Tibial nerve (tissue), 4 donors: ENCODE results near the gene C1R. TPM values are rescaled to one million over a fixed set of nuclear protein-coding genes. Genes with fewer than 3 reads are reported as not detected.
A peak's percentile ranks its signal among the peaks of the same experiment; 100 is the strongest.
"Not testable (repeated sequence)": the region's sequence is repeated elsewhere in the genome, so short reads cannot be mapped to it uniquely, and the experiment has no call there.

Experiments
- DNase-seq, 2 donors: peaks; one replicate each; pipeline ENCODE4 v3.0.0-alpha.2; 2019; ENCODE audit warnings: low spot score in 2 of 2
- H3K27ac ChIP-seq, 4 donors: fragments of 200-600 bp; sonication (generic) in 3 of 4; one replicate each; pipeline ENCODE4 v1.5.1; 2017 to 2019; ENCODE audit warnings: mild to moderate bottlenecking in 1 of 4
- H3K27me3 ChIP-seq, 2 donors: fragments of 200-600 bp; sonication (generic) in 1 of 2; one replicate each; pipeline versions ENCODE4 v1.5.1 to v1.6.0; 2017 to 2019
- H3K36me3 ChIP-seq, 3 donors: fragments of 200-600 bp; sonication (generic); one replicate each; pipeline ENCODE4 v1.5.1; 2018 to 2019
- H3K4me1 ChIP-seq, 4 donors: fragments of 200-600 bp; sonication (generic) in 3 of 4; one replicate each; pipeline ENCODE4 v1.5.1; 2017 to 2019
- H3K4me3 ChIP-seq, 4 donors: fragments of 200-600 bp; sonication (generic) in 3 of 4; one replicate each; pipeline ENCODE4 v1.5.1; 2017 to 2019; ENCODE audit warnings: mild to moderate bottlenecking in 1 of 4, moderate library complexity in 1 of 4
- H3K9me3 ChIP-seq, 4 donors: fragments of 200-600 bp; sonication (generic) in 3 of 4; one replicate each; pipeline ENCODE4 v1.5.1; 2017 to 2019
- CTCF ChIP-seq, 5 experiments: fragments of 200-600 bp in 3 of 5; fragments of 450-650 bp in 2 of 5; sonication (generic) in 3 of 5; IDR thresholded peaks; one replicate each; pipeline ENCODE4 v1.5.1; 2016 to 2019; ENCODE audit warnings: antibody characterized with exemption in 5 of 5, mild to moderate bottlenecking in 3 of 5, moderate library complexity in 2 of 5
- EP300 ChIP-seq, 2 donors: sonication (generic); formaldehyde crosslinking; IDR thresholded peaks; one replicate each; pipeline ENCODE4 v1.6.1; 2017; ENCODE audit warnings: antibody characterized with exemption in 2 of 2, mild to moderate bottlenecking in 1 of 2
- POLR2A ChIP-seq, 2 donors: fragments of 450-650 bp; IDR thresholded peaks; one replicate each; pipeline ENCODE4 v1.6.1; 2017; ENCODE audit warnings: antibody characterized with exemption in 2 of 2, mild to moderate bottlenecking in 2 of 2, moderate library complexity in 2 of 2
- WGBS, 2 donors: methylation state at CpG; one replicate each; pipeline ENCODE4 v1.1.5; 2018; 5-methylcytosine and 5-hydroxymethylcytosine counted together
- total RNA-seq, 4 donors: library from RNA; depleted of rRNA; stranded (reverse); fragments of >200 nt; gene quantifications; one replicate each; pipeline ENCODE4 v1.1.0, GENCODE V29; 2016

C1R gene
- total RNA-seq, 4 donors from 2014 or later: 528 to 1,237 (median 593) TPM

GRCh38 chr12:7109572-7109920 lies 17.3 kb upstream of the C1R start:
- peaks cover 0 to 20% (median 0%) of the 10 kb centered on the region in 3 donors for H3K36me3 ChIP-seq
- no peaks in the 10 kb centered on the region for H3K27me3 ChIP-seq
- H3K27ac ChIP-seq: peak overlapping the region; percentile 61 to 94 (median 92)
- peak overlapping the region in 3 of 4 donors; percentile 52 to 68 (median 59) for H3K4me3 ChIP-seq
- H3K9me3 ChIP-seq: peaks cover 0 to 9% (median 0%) of the 10 kb centered on the region in 4 donors
- no peak for DNase-seq
- H3K4me1 ChIP-seq: peaks cover 0 to 56% (median 12%) of the 10 kb centered on the region in 4 donors
- no peak for TF ChIP-seq POLR2A (IDR thresholded peaks at IDR 0.05)
- no peak for TF ChIP-seq CTCF (IDR thresholded peaks at IDR 0.05)
- TF ChIP-seq EP300 (IDR thresholded peaks at IDR 0.05): no peak
- WGBS, 2 donors: 58 to 64% methylated on average over 5 of the region's 5 CpGs

DNA sequence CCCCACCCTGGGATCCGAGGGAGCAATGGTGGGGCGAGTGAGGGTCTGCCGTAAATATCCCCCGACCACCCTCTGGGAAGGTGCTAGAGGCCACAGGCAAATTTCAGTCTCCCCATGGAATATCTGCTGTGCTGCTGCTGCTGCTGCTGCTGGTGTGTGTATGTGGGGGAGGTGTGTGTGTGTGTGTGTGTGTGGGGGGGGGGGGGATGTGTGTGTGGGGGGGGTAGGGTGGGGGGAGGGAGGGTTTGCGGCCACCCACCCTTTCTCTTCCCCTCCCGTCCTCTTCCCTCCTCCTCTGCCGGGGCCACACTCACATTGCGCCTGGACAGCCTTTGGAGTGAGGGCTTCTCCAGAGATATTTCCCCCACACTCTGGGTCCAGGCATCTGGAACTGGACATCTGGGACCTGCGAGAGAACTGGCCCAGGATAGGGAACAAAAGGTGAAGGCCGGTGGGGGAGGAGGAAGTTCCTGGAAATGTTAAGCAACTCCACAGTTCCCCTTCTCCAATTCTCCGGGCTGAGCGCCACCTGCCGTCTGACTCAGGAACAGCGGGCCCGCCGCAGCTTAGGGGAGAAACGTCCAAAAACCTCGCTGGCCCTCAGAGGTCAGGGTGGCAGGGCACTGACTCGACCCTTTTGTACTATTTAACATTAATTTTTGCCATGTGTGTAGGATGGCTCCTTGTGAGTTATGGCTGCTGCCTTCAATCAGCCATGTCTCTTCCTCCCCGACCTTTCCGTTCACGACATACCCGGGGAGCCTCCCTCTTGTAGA lies 16.7 kb upstream of the C1R start, which contains the start of gene C1RL:
TSS of gene C1RL (minus strand) at position 419 of the 776 bp plus-strand sequence. CDS start at position 385, 34 bp downstream.
- DNase-seq: peak; percentile 97 to 99
- peak; percentile 98 to 99 (median 98) for TF ChIP-seq CTCF (IDR thresholded peaks at IDR 0.05)
- TF ChIP-seq POLR2A (IDR thresholded peaks at IDR 0.05): peak; percentile 23 to 37
- peak; percentile 94 to 96 for TF ChIP-seq EP300 (IDR thresholded peaks at IDR 0.05)
- Histone ChIP-seq H3K36me3 (peaks cover 0 to 25% (median 0%) of the 10 kb centered on the region in 3 donors), H3K4me1 (peaks cover 0 to 56% (median 12%) of the 10 kb centered on the region in 4 donors), H3K9me3 (peaks cover 0 to 9% (median 0%) of the 10 kb centered on the region in 4 donors), H3K27me3 (no peaks in the 10 kb centered on the region), H3K27ac (peak within 1 kb of the TSS; percentile 89 to 96 (median 94)), H3K4me3 (peak within 1 kb of the TSS; percentile 45 to 68 (median 56))
- WGBS, 2 donors: 8 to 13% methylated on average over 21 to 23 of the region's 23 CpGs

DNA sequence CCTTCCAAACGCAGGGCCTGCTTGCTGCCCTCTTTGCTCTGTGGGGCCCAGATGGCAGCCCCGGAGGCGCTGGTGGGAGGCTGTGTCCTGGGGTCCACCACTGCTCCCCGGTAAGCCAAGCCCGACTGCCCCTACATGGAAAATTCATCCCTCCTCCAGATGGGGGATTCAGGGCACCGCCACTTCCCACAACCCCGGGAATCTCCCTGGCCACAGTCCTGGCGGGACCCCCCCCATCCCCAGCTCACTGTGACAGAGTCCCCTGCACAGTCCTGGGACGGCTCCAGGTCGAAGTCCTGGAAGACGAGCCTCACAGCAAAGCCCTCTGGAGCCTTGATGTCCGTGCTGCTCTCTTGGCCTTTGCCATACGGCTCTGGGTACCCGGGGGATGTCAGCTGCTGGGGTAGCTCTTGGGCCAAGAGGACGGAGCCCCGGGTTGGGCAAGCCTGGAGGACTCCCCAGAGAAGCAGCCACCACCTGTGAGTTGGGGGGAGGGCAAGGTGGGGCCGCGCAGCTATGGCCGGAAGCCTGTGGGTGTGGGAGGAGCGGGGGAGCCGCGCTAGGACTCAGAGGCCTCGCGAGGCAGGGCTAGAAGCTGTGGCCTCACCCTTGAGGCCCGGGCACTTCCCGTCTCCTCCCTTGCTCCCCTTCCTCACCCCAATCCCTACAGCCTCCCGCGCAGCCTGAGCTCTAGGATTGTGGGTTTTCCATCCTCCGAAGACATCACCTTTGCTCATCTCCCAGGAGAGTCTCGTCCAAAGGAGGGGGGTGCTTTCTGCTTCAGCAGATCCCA lies 16.0 kb upstream of the C1R start:
- WGBS, 2 donors: 2 to 5% methylated on average over 17 of the region's 30 CpGs
- TF ChIP-seq POLR2A (IDR thresholded peaks at IDR 0.05) (peak in 1 of 2 donors; percentile 28), EP300 (IDR thresholded peaks at IDR 0.05) (peak in 1 of 2 donors; percentile 62), CTCF (IDR thresholded peaks at IDR 0.05) (peak in 1 of 5 experiments; percentile 14)
- peak; percentile 63 to 69 for DNase-seq
- Histone ChIP-seq H3K9me3 (peaks cover 0 to 9% (median 0%) of the 10 kb centered on the region in 4 donors), H3K4me1 (peaks cover 0 to 52% (median 12%) of the 10 kb centered on the region in 4 donors), H3K27me3 (no peaks in the 10 kb centered on the region), H3K4me3 (peak overlapping the region; percentile 45 to 68 (median 56)), H3K27ac (peak overlapping the region; percentile 89 to 96 (median 94)), H3K36me3 (peaks cover 0 to 33% (median 0%) of the 10 kb centered on the region in 3 donors)

DNA sequence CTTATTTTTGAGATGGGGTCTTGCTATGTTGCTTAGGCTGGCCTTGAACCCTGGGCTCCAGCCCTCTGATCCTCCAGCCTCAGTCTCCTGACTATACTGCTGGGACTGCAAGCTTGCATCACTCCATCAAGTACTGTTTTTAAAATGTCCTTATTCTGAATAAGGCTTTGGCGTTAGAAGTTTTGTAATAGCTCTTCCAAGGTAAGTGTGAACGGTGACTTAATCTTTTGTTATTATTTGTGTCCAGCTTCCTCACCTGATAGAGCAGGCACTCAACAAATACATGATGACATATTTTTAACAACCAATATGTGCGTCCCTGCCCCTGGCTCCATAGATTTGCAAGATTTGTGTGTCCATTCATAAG lies 15.4 kb upstream of the C1R start:
- H3K4me1 ChIP-seq: peaks cover 0 to 47% (median 10%) of the 10 kb centered on the region in 4 donors
- DNase-seq: no peak
- no peaks in the 10 kb centered on the region for H3K27me3 ChIP-seq
- peaks cover 0 to 9% (median 0%) of the 10 kb centered on the region in 4 donors for H3K9me3 ChIP-seq
- no peak for TF ChIP-seq EP300 (IDR thresholded peaks at IDR 0.05)
- TF ChIP-seq CTCF (IDR thresholded peaks at IDR 0.05): no peak
- TF ChIP-seq POLR2A (IDR thresholded peaks at IDR 0.05): no peak
- peaks cover 0 to 35% (median 0%) of the 10 kb centered on the region in 3 donors for H3K36me3 ChIP-seq
- peak overlapping the region; percentile 45 to 68 (median 56) for H3K4me3 ChIP-seq
- WGBS, 2 donors: 60 to 64% methylated on average over 3 of the region's 3 CpGs
- H3K27ac ChIP-seq: peak overlapping the region; percentile 89 to 96 (median 94)

DNA sequence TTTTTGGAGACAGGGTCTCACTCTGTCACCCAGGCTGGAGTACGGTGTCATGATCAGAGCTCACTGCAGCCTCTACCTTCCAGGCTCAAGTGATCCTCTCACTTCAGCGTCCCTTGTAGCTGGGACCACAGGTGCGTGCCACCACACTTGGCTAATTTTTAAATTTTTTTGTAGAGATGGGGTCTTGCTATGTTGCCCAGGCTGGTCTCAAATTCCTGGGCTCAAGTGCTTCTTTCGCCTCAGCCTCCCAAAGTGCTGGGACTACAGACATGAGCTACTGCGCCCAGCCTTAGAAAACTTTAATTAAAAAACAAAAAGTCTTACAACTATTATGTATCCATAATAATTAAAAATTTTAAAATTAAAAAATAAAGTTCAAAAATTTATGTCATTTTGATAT lies 14.9 kb upstream of the C1R start:
- not testable (repeated sequence) for DNase-seq, H3K9me3 ChIP-seq, H3K27me3 ChIP-seq
- 97 to 99% methylated on average over 5 of the region's 5 CpGs for WGBS, 2 donors
- Histone ChIP-seq H3K36me3 (peaks cover 0 to 39% (median 0%) of the 10 kb centered on the region in 3 donors), H3K27ac (peak overlapping the region; percentile 89 to 96 (median 94)), H3K4me3 (peak overlapping the region in 3 of 4 donors; percentile 52 to 68 (median 59)), H3K4me1 (peaks cover 0 to 47% (median 11%) of the 10 kb centered on the region in 4 donors)
